Hepatocyte (in vitro differentiated cells): Measurements from ENCODE around the gene TTC39A.

ENCODE experiments used
- EZH2phosphoT487 ChIP-seq: fragments of 200-600 bp; sonication (generic); IDR thresholded peaks from one replicate; pipeline ENCODE4 v1.6.1; 2018; ENCODE audit warnings: antibody characterized with exemption, mild to moderate bottlenecking, low read depth, moderate library complexity; ENCODE audit not compliant: unreplicated experiment, severe bottlenecking
- TF ChIP-seq, protein P1 (sequence below): fragments of 200-600 bp; sonication (generic); IDR thresholded peaks from 2 replicates; pipeline ENCODE4 v1.5.1; 2016; ENCODE audit warnings: antibody characterized with exemption, mild to moderate bottlenecking; ENCODE audit not compliant: poor library complexity

DNA sequence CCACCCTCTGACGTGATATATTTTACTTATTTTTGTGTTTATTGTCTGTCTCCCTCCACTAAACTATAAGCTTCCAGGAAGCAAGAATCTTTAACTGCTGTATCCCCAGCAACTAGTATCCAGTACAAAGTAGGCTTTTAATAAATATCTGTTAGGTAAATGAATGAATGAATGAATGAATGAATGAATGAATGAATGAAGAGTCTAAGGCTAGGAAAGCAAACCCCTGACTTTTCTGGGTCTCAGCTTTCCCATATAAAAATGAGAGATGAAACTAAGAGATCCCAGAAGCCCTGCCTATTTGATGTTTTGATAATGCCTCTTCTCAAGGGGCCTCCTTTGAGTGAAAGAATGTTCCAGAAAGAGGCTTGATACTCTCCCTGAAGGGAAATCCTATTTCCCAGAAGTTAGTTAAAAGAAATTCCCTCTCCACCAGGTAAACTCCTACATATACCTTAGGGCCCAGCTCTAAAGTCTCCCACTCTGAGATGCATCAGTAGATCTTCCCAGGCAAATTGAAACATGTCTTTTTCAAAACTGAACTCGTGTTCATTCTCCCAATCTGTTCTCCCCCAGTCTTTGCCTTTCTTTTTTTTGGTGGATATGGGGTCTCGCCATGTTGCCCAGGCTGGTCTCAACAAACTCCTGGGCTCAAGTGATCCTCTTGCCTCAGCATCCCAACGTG is 7.8 kb downstream of the TTC39A start:
- TF ChIP-seq EZH2phosphoT487 = no peak
- TF ChIP-seq, protein P1, sequence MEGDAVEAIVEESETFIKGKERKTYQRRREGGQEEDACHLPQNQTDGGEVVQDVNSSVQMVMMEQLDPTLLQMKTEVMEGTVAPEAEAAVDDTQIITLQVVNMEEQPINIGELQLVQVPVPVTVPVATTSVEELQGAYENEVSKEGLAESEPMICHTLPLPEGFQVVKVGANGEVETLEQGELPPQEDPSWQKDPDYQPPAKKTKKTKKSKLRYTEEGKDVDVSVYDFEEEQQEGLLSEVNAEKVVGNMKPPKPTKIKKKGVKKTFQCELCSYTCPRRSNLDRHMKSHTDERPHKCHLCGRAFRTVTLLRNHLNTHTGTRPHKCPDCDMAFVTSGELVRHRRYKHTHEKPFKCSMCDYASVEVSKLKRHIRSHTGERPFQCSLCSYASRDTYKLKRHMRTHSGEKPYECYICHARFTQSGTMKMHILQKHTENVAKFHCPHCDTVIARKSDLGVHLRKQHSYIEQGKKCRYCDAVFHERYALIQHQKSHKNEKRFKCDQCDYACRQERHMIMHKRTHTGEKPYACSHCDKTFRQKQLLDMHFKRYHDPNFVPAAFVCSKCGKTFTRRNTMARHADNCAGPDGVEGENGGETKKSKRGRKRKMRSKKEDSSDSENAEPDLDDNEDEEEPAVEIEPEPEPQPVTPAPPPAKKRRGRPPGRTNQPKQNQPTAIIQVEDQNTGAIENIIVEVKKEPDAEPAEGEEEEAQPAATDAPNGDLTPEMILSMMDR = no peak
